Keratinocyte (primary cell): ENCODE results near the gene TMEM63B.

Experiments used
- EZH2 ChIP-seq: IDR thresholded peaks from one replicate; pipeline ENCODE4 v1.6.1; 2012; ENCODE audit warnings: inconsistent platforms, mild to moderate bottlenecking, low read length, moderate library complexity
- TF ChIP-seq, protein P1 (sequence below), 3 experiments: IDR thresholded peaks in 1 of 3; conservative IDR thresholded peaks in 1 of 3; optimal IDR thresholded peaks in 1 of 3; 2 replicates in 2 of 3; 3 replicates in 1 of 3; pipeline versions ENCODE3 to v1.5.1; 2011; ENCODE audit warnings: low read length in 3 of 3, mild to moderate bottlenecking in 3 of 3, moderate library complexity in 2 of 3, control low read depth in 1 of 3, inconsistent platforms in 1 of 3; ENCODE audit not compliant: insufficient read depth in 2 of 3; ENCODE audit errors: extremely low read depth in 1 of 3

GRCh38 chr6:44105993-44106740 lies 21.2 kb upstream of the TMEM63B start:
- TF ChIP-seq, protein P1, sequence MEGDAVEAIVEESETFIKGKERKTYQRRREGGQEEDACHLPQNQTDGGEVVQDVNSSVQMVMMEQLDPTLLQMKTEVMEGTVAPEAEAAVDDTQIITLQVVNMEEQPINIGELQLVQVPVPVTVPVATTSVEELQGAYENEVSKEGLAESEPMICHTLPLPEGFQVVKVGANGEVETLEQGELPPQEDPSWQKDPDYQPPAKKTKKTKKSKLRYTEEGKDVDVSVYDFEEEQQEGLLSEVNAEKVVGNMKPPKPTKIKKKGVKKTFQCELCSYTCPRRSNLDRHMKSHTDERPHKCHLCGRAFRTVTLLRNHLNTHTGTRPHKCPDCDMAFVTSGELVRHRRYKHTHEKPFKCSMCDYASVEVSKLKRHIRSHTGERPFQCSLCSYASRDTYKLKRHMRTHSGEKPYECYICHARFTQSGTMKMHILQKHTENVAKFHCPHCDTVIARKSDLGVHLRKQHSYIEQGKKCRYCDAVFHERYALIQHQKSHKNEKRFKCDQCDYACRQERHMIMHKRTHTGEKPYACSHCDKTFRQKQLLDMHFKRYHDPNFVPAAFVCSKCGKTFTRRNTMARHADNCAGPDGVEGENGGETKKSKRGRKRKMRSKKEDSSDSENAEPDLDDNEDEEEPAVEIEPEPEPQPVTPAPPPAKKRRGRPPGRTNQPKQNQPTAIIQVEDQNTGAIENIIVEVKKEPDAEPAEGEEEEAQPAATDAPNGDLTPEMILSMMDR (optimal IDR thresholded peaks at IDR 0.05 in 1 of 3, IDR thresholded peaks at IDR 0.05 in 1 of 3, conservative IDR thresholded peaks at IDR 0.05 in 1 of 3; ENCODE audit: extremely low read depth in 1 of 3, insufficient read depth in 2 of 3, low read length in 3 of 3), result no peak
- TF ChIP-seq EZH2, result no peak
